ENCODE measurements around the gene ADCK1.
A peak's percentile ranks its signal among the peaks of the same experiment; 100 is the strongest.
"Not testable (repeated sequence)": the region's sequence is repeated elsewhere in the genome, so short reads cannot be mapped to it uniquely, and the experiment has no call there.

The ADCK1 gene

GRCh38 chr14:77799863-77800730, at the start of gene ADCK1:
Gene ADCK1, plus strand, starts transcription at chr14:77800109. Its CDS starts 18,870 bp downstream, at chr14:77818979.
- peak; percentile 81 for DNase-seq (ENCODE audit: low read depth in 2 of 2)

GRCh38 chr14:77752266-77752665, 47.6 kb upstream of the ADCK1 start:
- DNase-seq (ENCODE audit: low read depth in 2 of 2) = no peak

GRCh38 chr14:77752799-77753516, 47.0 kb upstream of the ADCK1 start:
- DNase-seq (ENCODE audit: low read depth in 2 of 2) = no peak

GRCh38 chr14:77760381-77761204, 39.3 kb upstream of the ADCK1 start, which contains the start of gene SNW1:
Gene SNW1, minus strand, starts transcription at chr14:77761156. Its CDS starts 29 bp downstream, at chr14:77761127.
- DNase-seq (ENCODE audit: low read depth in 2 of 2) = peak; percentile 80 to 83

- DNase-seq (ENCODE audit: low read depth in 2 of 2) = no peak
These were observed 38.5 kb upstream of the ADCK1 start for GRCh38 chr14:77761205-77761931.

- no peak for DNase-seq (ENCODE audit: low read depth in 2 of 2)
These were observed 36.6 kb upstream of the ADCK1 start for GRCh38 chr14:77763316-77763715.

- no peak for DNase-seq (ENCODE audit: low read depth in 2 of 2)
These were observed 35.9 kb upstream of the ADCK1 start for GRCh38 chr14:77763978-77764377.

GRCh38 chr14:77768442-77769069, 31.4 kb upstream of the ADCK1 start:
- DNase-seq (ENCODE audit: low read depth in 2 of 2) = not testable (repeated sequence)

GRCh38 chr14:77773966-77774365, 25.9 kb upstream of the ADCK1 start:
- DNase-seq (ENCODE audit: low read depth in 2 of 2) = not testable (repeated sequence)

GRCh38 chr14:77782202-77782601, 17.7 kb upstream of the ADCK1 start:
- no peak for DNase-seq (ENCODE audit: low read depth in 2 of 2)

GRCh38 chr14:77786148-77786547, 13.8 kb upstream of the ADCK1 start:
- DNase-seq (ENCODE audit: low read depth in 2 of 2) = no peak

GRCh38 chr14:77790566-77791224, 9.2 kb upstream of the ADCK1 start:
- DNase-seq (ENCODE audit: low read depth in 2 of 2) = no peak

GRCh38 chr14:77791225-77791600, 8.7 kb upstream of the ADCK1 start:
- no peak for DNase-seq (ENCODE audit: low read depth in 2 of 2)

- DNase-seq (ENCODE audit: low read depth in 2 of 2) = not testable (repeated sequence)
These were observed 6.7 kb upstream of the ADCK1 start for GRCh38 chr14:77793255-77793654.

- no peak for DNase-seq (ENCODE audit: low read depth in 2 of 2)
These were observed 5.6 kb upstream of the ADCK1 start for GRCh38 chr14:77794357-77794756.

- not testable (repeated sequence) for DNase-seq (ENCODE audit: low read depth in 2 of 2)
These were observed 453 bp upstream of the ADCK1 start for GRCh38 chr14:77799456-77799855.

GRCh38 chr14:77800814-77801213, 905 bp downstream of the ADCK1 start:
- DNase-seq (ENCODE audit: low read depth in 2 of 2) = no peak

GRCh38 chr14:77804592-77804991, 4.7 kb downstream of the ADCK1 start:
- no peak for DNase-seq (ENCODE audit: low read depth in 2 of 2)

GRCh38 chr14:77805706-77806105, 5.8 kb downstream of the ADCK1 start:
- DNase-seq (ENCODE audit: low read depth in 2 of 2) = no peak

GRCh38 chr14:77808250-77808649, 8.3 kb downstream of the ADCK1 start:
- no peak for DNase-seq (ENCODE audit: low read depth in 2 of 2)
